Right lobe of liver (tissue), 6 donors: ENCODE results near the gene MMAA. TPM values are rescaled to one million over a fixed set of nuclear protein-coding genes. Genes with fewer than 3 reads are reported as not detected.
A peak's percentile ranks its signal among the peaks of the same experiment; 100 is the strongest.

Source experiments
- ATAC-seq, 4 donors: fragments of 200-7000 bp; cut with Tn5 transposase; one replicate each; pipeline ENCODE4 v1.9.1; 2020; ENCODE audit warnings: mild to moderate bottlenecking in 4 of 4, moderate library complexity in 4 of 4
- DNase-seq, 3 donors: peaks; one replicate each; pipeline ENCODE4 v3.0.0-alpha.2; 2020
- H3K27ac ChIP-seq, 3 donors: fragments of 200-600 bp; one replicate each; pipeline ENCODE4 v1.8.0; 2022
- H3K27me3 ChIP-seq, 2 donors: fragments of 200-600 bp; one replicate each; pipeline ENCODE4 v1.8.0; 2022
- H3K36me3 ChIP-seq, 4 donors: fragments of 200-600 bp; sonication (generic) in 1 of 4; one replicate each; pipeline versions ENCODE4 v1.5.1 to v1.8.0; 2017 to 2022; ENCODE audit warnings: control low read depth in 1 of 4
- H3K4me1 ChIP-seq, 4 donors: fragments of 200-600 bp; sonication (generic) in 1 of 4; one replicate each; pipeline versions ENCODE4 v1.5.1 to v1.8.0; 2017 to 2022; ENCODE audit warnings: control low read depth in 1 of 4
- H3K4me3 ChIP-seq, 3 donors: fragments of 200-600 bp; one replicate each; pipeline ENCODE4 v1.8.0; 2022
- H3K9me3 ChIP-seq, 4 donors: fragments of 200-600 bp; sonication (generic) in 1 of 4; one replicate each; pipeline versions ENCODE4 v1.5.1 to v1.8.0; 2017 to 2022; ENCODE audit warnings: control low read depth in 1 of 4
- POLR2A ChIP-seq: fragments of 450-650 bp; IDR thresholded peaks from one replicate; pipeline ENCODE4 v1.6.1; 2017; ENCODE audit warnings: antibody characterized with exemption, mild to moderate bottlenecking
- WGBS: methylation state at CpG from one replicate; pipeline ENCODE4 v1.1.6; 2018; ENCODE audit warnings: low coverage, low lambda C conversion rate; ENCODE audit not compliant: insufficient coverage; ENCODE audit errors: missing lambda C conversion rate; 5-methylcytosine and 5-hydroxymethylcytosine counted together
- intact Hi-C, 2 donors: fragments of 100-400 bp; cut with DNase I; formaldehyde crosslinking; loops; one replicate each; pipeline versions ENCODE4 v1.11.2 to v1.14.1; 2022
- total RNA-seq, 6 experiments: library from RNA; depleted of rRNA in 2 of 6; stranded (reverse); fragments of >200 nt in 2 of 6; fragmentation: NEBNext Ultra II Directional in 3 of 6; extraction: Animal tissue kit (Norgen Biotek cat#: 25700) in 3 of 6; gene quantifications; one replicate each; pipeline versions ENCODE4 v1.1.0 to v1.2.4, GENCODE V29; 2016 to 2023
- TF ChIP-seq, protein P1 (sequence below), 4 donors: fragments of 200-600 bp in 3 of 4; fragments of 450-650 bp in 1 of 4; IDR thresholded peaks; one replicate each; pipeline versions ENCODE4 v1.5.1 to v1.8.0; 2016 to 2022; ENCODE audit warnings: antibody characterized with exemption in 4 of 4, mild to moderate bottlenecking in 2 of 4
- donor health status: DM: no; HTN: yes; CAD: no.
- donor health status: DM: no; HTN: no; CAD: no.
- donor health status: DM: no; HTN: no; CAD: no.
- donor health status: DM: no; HTN: yes; CAD: no.
- donor health status: DM: no; HTN: yes; CAD: no.

Gene MMAA
- total RNA-seq, 6 experiments from 2014 or later, result 11.4 to 27.1 (median 20.7) TPM

DNA sequence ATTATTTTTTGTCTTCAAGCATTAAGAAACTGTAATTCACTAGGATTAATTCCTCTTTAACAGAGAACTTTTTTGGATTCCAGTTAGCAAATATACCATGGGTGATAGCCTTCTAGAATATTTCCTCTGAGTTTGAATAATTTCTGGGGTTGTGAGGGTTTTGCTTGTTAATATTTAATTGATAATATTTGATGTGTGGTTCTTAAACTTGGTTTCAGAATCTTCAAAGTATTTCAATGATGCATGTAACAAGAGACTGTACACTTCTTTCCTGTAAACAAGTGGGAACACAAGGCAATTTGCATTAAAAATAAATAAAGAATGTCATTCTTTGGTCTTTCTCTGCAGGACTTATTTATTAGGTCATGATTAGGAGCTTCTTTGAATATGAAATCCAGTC, 51.2 kb downstream of the MMAA start:
- Histone ChIP-seq H3K9me3 (no peaks in the 10 kb centered on the region), H3K4me3 (no peak overlapping the region), H3K27me3 (no peaks in the 10 kb centered on the region), H3K4me1 (no peaks in the 10 kb centered on the region), H3K36me3 (no peaks in the 10 kb centered on the region), H3K27ac (no peak overlapping the region)
- no peak for DNase-seq
- ATAC-seq, result no peak
- intact Hi-C loops, result no loop called here
- no peak for TF ChIP-seq POLR2A
- TF ChIP-seq, protein P1, sequence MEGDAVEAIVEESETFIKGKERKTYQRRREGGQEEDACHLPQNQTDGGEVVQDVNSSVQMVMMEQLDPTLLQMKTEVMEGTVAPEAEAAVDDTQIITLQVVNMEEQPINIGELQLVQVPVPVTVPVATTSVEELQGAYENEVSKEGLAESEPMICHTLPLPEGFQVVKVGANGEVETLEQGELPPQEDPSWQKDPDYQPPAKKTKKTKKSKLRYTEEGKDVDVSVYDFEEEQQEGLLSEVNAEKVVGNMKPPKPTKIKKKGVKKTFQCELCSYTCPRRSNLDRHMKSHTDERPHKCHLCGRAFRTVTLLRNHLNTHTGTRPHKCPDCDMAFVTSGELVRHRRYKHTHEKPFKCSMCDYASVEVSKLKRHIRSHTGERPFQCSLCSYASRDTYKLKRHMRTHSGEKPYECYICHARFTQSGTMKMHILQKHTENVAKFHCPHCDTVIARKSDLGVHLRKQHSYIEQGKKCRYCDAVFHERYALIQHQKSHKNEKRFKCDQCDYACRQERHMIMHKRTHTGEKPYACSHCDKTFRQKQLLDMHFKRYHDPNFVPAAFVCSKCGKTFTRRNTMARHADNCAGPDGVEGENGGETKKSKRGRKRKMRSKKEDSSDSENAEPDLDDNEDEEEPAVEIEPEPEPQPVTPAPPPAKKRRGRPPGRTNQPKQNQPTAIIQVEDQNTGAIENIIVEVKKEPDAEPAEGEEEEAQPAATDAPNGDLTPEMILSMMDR (IDR thresholded peaks at IDR 0.05), result no peak

DNA sequence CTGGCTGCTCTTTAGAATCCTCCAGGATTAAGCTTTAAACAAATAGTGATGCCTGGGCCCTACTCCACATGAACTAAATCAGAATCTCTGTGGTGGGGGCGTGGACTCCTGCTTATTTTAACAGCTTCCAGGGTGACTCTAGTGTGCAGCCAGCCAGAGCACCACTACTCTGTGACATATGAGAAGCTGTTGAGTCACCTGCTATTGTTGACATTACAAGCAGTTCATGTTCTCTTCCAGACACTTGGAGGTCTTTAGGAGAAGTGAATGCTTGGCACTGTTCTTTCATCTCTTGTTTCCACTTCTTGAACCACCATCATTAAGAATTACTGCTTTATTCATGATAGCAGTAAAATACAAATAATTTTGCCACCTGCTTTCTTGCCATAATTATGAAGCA, 60.3 kb downstream of the MMAA start:
- no peaks in the 10 kb centered on the region for H3K4me1 ChIP-seq
- peak in 2 of 4 donors; percentile 52 to 61 for ATAC-seq
- intact Hi-C loops, result no loop called here
- H3K27ac ChIP-seq, result no peak overlapping the region
- no peaks in the 10 kb centered on the region for H3K27me3 ChIP-seq
- no peaks in the 10 kb centered on the region for H3K9me3 ChIP-seq
- no peaks in the 10 kb centered on the region for H3K36me3 ChIP-seq
- no peak overlapping the region for H3K4me3 ChIP-seq
- 60% methylated on average over 1 of the region's 1 CpG for WGBS
- DNase-seq, result no peak
- TF ChIP-seq, protein P1 (IDR thresholded peaks at IDR 0.05), result no peak
- TF ChIP-seq POLR2A, result no peak

DNA sequence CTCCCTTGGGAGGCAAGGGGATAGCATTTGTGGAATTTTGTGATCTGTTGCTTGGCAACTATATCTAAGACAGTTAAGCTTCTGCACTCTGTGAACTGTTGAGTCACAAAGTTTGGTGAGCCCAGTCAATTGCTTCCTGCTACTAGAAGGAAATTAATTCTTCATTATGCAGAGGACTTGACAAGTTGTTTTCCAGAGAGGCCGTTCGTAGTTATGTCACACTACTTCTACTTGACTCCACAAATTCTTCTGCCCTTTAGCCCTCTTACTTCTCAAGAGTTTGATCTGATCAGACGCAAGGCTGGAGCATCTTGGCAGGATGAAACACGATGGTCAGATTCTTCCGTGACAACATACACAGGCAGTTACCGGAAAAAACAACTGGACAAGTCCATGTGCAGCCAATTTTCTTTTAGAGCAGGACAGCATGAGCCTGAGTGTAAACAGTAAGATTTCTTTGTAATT, 60.8 kb downstream of the MMAA start, which contains the start of gene C4orf51:
Gene C4orf51 (plus strand): TSS at position 156 of the 465 bp plus-strand sequence. CDS start 58 bp downstream, at position 214.
- DNase-seq (no peak), ATAC-seq (peak; percentile 57 to 81 (median 65))
- H3K4me3 ChIP-seq, result no peak within 1 kb of the TSS
- H3K36me3 ChIP-seq, result no peaks in the 10 kb centered on the region
- no peaks in the 10 kb centered on the region for H3K4me1 ChIP-seq
- intact Hi-C loops, result no loop called here
- H3K27me3 ChIP-seq, result no peaks in the 10 kb centered on the region
- no peak for TF ChIP-seq POLR2A
- TF ChIP-seq, protein P1 (IDR thresholded peaks at IDR 0.05), result no peak
- 31% methylated on average over 6 of the region's 6 CpGs for WGBS
- H3K9me3 ChIP-seq, result no peaks in the 10 kb centered on the region
- no peak within 1 kb of the TSS for H3K27ac ChIP-seq

DNA sequence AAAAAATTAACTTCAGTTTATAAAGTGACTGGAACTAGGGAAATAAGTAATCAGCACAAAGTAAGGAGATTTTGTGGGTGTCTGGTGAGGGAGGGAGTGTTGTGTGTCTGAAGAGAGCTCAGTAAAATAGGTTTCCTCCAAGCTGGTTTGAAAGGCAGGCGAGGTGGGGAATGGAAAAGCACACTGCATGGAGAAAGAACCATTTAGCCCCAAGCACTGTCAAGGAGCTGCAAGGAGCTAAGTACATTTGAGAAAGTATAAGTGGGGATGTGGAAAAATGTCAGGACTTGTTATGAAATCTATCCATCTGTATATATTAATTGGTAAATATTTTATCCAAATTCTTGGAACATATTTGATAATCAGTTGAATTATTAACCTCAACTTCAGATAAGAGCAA, 61.7 kb downstream of the MMAA start:
- 54% methylated on average over 1 of the region's 1 CpG for WGBS
- DNase-seq (no peak), ATAC-seq (no peak)
- H3K4me3 ChIP-seq, result no peak overlapping the region
- no peaks in the 10 kb centered on the region for H3K36me3 ChIP-seq
- H3K27ac ChIP-seq, result no peak overlapping the region
- H3K4me1 ChIP-seq, result no peaks in the 10 kb centered on the region
- TF ChIP-seq POLR2A, result no peak
- TF ChIP-seq, protein P1 (IDR thresholded peaks at IDR 0.05), result no peak
- no peaks in the 10 kb centered on the region for H3K27me3 ChIP-seq
- H3K9me3 ChIP-seq, result no peaks in the 10 kb centered on the region
- intact Hi-C loops, result no loop called here

DNA sequence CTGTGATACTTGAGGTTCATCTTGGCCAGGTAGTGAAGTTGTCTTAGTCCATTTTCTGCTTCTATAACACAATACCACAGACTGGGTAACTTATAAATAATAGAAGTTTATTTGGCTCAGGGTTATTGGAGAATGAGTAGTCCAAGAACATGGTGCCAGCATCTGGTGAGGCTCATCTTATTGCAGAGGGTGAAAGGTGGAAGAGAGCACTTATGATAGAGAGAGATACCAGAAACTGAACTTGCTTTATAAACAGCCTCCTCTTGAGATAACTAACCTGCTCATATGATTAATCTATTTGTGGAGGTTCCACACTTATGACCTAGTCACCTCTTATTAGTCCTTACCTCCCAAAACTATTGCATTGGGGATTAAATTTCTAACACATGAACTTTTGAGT, 62.3 kb downstream of the MMAA start:
- Histone ChIP-seq H3K4me3 (no peak overlapping the region), H3K9me3 (no peaks in the 10 kb centered on the region), H3K27ac (no peak overlapping the region), H3K27me3 (no peaks in the 10 kb centered on the region), H3K4me1 (no peaks in the 10 kb centered on the region), H3K36me3 (no peaks in the 10 kb centered on the region)
- DNase-seq (no peak), ATAC-seq (no peak)
- TF ChIP-seq, protein P1 (IDR thresholded peaks at IDR 0.05), result no peak
- no peak for TF ChIP-seq POLR2A
- intact Hi-C loops, result no loop called here
